Rectal smooth muscle tissue (tissue), 1 donor: ENCODE results near the gene SYS1.

Experiments
- H3K27ac ChIP-seq: one replicate; pipeline ENCODE4 v1.7.0; 2013; ENCODE audit warnings: low read depth, low read length, inconsistent platforms
- H3K27me3 ChIP-seq: one replicate; pipeline ENCODE4 v1.7.0; 2013; ENCODE audit warnings: low read length; ENCODE audit not compliant: control insufficient read depth, insufficient read depth
- H3K36me3 ChIP-seq: one replicate; pipeline ENCODE4 v1.7.0; 2013; ENCODE audit warnings: low read length; ENCODE audit not compliant: control insufficient read depth, insufficient read depth
- H3K4me1 ChIP-seq: one replicate; pipeline ENCODE4 v1.7.0; 2013; ENCODE audit warnings: low read length; ENCODE audit not compliant: control insufficient read depth, insufficient read depth
- H3K4me3 ChIP-seq: one replicate; pipeline ENCODE4 v1.7.0; 2013; ENCODE audit warnings: low read length
- H3K9ac ChIP-seq: one replicate; pipeline ENCODE4 v1.7.0; 2013; ENCODE audit warnings: low read length

The SYS1 gene

DNA sequence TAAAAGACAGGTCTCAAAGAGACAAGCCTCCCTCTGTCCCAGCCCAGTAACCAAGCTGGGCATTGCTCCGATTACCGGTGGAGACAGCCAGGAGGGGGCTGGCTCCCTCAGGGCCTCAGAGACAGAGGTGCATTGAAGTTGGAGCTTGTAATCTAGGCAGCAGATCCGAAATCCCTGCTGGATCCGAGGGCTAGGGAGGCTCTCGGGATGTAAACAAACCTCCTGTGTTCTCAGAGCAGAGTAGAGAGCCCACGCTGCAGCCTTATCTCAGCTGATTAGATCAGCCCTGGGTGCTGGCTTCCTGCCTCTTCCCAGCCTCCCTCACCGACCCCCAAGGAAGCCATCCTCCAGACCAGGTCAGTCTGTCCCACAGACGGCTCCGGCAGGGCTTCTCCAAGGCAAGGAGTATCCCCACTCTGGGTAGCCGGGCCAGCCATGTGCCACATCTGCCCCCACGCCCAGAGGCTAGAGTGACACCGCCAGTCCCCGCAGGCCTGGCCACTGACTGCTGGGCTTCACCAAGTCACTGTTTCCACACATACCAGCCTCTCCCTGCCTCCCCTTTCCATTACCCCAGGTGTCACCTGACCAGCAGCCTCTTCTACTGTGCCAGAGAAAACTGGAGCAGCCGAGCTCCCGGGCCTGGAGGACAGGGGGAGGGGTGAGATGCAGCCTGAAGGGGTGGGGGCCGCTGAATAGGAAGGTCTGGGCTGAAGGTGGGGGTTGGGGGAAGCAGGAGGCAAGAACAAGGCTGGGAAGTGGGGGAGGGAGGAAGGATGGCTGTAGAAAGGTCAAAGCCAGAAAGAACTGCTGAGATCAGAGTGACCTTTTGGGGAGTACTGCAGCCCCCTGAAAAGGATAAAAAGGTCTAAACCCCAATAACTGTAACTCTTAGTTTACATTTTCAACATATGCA lies 20.8 kb upstream of the SYS1 start:
- Histone ChIP-seq H3K36me3 (no peaks in the 10 kb centered on the region), H3K9ac (no peak overlapping the region), H3K4me3 (peak overlapping the region; percentile 51), H3K27ac (peak overlapping the region; percentile 96), H3K4me1 (peaks cover 72% of the 10 kb centered on the region), H3K27me3 (no peaks in the 10 kb centered on the region)

DNA sequence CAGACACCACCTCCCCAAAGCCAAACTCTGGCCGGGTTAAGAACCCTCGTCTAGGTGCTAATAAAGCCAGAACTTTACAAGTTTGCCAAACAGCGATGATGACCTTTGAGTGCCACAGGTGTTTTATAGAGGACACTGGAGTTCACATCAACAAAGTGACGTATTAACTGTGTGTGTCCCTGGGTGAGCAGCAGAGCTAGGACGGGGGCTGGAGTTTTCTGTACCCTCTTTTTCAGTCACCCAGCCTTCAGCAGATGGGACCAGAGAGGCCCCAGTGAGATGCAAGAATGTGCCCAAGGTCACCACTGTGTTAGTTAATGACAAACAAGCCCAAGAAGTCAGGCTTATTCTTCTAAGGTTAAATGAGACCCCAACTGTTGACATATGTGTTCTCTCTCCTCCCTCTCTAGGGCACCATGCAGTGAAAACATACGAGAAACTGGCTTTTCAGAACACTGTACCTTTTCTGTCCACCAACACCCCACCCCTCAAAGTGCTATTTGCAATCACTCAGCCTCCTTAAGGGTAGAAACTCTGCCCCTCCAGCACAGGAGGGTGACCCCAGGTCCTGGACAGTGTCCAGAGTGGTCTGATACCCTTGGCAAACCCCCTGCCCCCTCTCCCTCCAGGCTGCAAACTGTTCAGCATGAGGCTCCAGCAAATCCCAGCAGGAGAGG lies 20.0 kb upstream of the SYS1 start:
- Histone ChIP-seq H3K4me1 (peaks cover 64% of the 10 kb centered on the region), H3K4me3 (peak overlapping the region; percentile 79), H3K36me3 (no peaks in the 10 kb centered on the region), H3K9ac (peak overlapping the region; percentile 5), H3K27ac (peak overlapping the region; percentile 96), H3K27me3 (no peaks in the 10 kb centered on the region)

DNA sequence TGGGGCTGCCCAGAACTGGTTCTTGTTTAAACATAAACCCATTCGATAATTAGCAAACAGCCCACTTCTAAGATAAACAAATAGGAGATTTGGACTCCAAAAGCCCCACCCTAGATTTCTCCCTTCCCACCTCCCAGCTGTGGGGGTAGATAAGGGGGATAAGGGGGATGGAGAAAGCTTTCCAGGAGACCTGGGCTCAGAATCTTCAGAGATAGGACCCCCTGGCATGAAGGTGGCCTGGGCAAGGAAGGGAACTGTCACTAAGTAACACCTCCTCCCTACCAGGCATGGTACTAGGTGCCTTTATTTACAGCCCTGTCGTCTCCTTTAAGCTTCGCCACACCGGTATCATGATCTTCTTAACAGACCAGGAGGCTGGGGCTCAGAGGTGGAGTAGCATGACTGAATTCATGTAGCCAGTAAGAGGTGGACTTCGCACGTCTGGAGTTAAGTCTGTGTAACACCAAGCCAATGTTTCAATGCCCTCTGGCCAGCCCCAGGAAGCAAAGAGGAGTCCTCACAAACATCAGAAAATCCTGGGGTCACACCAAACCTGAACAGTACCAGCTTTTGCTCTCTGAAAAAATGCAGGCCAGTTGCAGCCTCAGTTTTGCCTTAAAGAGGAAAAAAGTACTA lies 19.3 kb upstream of the SYS1 start:
- no peaks in the 10 kb centered on the region for H3K27me3 ChIP-seq
- H3K36me3 ChIP-seq = no peaks in the 10 kb centered on the region
- H3K4me1 ChIP-seq = peaks cover 59% of the 10 kb centered on the region
- no peak overlapping the region for H3K9ac ChIP-seq
- H3K4me3 ChIP-seq = peak overlapping the region; percentile 79
- peak overlapping the region; percentile 96 for H3K27ac ChIP-seq

- peaks cover 52% of the 10 kb centered on the region for H3K4me1 ChIP-seq
- no peaks in the 10 kb centered on the region for H3K36me3 ChIP-seq
- no peaks in the 10 kb centered on the region for H3K27me3 ChIP-seq
- H3K4me3 ChIP-seq = peak overlapping the region; percentile 79
- no peak overlapping the region for H3K9ac ChIP-seq
- peak overlapping the region; percentile 96 for H3K27ac ChIP-seq
Observed at GRCh38 chr20:45344168-45344860, 18.6 kb upstream of the SYS1 start.

DNA sequence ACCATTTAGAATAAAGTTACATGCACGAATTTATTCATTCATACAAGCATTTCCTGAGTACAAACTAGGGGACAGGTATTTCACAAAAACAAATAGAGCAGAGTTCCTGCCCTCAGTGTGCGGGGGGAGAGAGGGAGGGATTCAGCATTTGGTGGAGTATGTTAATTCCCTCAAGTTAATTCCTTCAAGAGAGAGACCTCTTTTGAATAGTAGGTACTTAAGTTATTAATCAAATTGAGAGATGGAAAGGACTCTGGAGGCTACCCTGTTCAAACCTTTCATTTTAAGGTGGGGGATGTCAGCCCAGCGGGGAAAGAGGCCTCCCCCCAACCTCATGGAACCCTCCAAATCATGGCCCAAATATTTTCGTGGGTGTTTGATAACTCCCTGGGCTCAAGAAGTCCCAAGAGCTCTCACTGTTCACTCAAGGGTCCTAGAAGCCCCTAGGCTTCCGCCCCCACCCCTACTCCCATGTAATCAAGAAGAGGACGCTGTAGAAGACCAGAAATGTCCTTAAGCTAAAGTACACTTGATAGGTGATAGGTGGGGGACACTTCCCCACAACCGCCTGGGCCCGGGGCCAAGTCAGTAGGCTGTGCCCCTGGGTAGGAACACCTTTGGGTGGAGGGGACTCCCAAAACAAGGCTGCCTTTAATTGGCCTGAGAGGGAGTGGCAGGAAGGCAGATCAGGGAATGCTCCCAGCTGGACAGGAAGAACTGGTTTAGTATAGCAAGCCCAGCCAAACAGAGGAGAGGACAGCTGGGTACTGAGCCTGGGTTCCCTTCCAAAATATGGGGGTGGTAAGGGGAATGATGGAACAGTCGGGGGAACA lies 17.6 kb upstream of the SYS1 start:
- Histone ChIP-seq H3K27me3 (no peaks in the 10 kb centered on the region), H3K36me3 (no peaks in the 10 kb centered on the region), H3K4me1 (peaks cover 46% of the 10 kb centered on the region), H3K4me3 (peak overlapping the region; percentile 79), H3K27ac (peak overlapping the region; percentile 96), H3K9ac (no peak overlapping the region)

GRCh38 chr20:45346291-45346718 lies 16.7 kb upstream of the SYS1 start:
- no peaks in the 10 kb centered on the region for H3K36me3 ChIP-seq
- peak overlapping the region; percentile 79 for H3K4me3 ChIP-seq
- H3K4me1 ChIP-seq = peaks cover 43% of the 10 kb centered on the region
- no peak overlapping the region for H3K9ac ChIP-seq
- no peaks in the 10 kb centered on the region for H3K27me3 ChIP-seq
- H3K27ac ChIP-seq = peak overlapping the region; percentile 96

DNA sequence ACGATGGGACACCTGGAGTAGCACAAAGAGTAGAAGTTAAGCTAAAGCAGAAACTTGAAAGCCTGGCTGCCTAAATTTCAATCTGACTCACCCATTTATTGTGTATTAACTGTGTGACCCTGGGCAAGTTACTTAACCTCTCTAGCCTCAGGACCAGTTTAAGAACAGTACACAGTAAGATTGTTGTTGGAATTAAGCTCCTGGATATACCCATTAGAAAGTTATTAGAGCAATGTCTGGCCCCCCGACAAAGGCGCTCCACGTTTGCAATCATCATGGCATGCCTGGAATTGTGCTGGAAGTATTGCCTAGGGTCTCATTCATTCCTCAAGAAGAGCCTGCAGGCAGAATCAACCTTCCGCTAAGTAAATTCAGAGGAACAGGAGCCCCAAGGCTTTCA lies 16.1 kb upstream of the SYS1 start:
- no peaks in the 10 kb centered on the region for H3K36me3 ChIP-seq
- H3K27ac ChIP-seq = peak overlapping the region; percentile 96
- H3K4me1 ChIP-seq = peaks cover 38% of the 10 kb centered on the region
- H3K9ac ChIP-seq = peak overlapping the region; percentile 82
- no peaks in the 10 kb centered on the region for H3K27me3 ChIP-seq
- H3K4me3 ChIP-seq = peak overlapping the region; percentile 79

DNA sequence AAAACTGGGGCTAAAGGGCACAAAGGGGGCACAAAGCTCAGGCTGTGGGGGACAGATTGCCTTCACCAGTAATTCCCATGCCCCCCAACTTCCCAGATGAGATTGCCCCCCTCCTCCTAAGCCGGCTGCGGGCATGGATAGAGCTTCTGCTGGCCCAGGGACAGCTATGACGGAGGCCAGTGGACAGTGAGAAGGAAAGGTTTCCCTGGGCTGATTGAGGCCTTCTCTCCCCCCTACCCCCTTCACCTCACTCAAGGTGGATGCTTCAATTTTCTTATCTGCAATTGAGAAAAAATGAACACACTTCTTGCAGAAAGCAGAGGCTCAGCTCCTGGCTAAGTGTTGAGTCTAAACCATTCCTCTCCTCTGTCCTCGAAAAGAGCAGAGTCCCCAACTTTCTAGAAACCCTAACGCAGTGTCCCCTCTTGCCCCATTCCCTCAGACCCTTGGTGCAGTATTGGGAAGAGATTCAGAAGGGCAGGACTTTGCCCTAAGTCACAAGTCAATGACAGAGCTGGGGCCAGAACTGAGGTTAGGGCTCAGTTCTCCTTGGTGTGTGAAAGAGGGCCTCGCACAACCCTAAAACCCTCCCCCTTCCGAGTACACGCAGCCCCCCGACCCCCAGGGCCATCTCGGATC lies 15.5 kb upstream of the SYS1 start:
- H3K27ac ChIP-seq = peak overlapping the region; percentile 96

GRCh38 chr20:45347936-45348778 lies 14.8 kb upstream of the SYS1 start, which contains the start of gene SDC4:
TSS of gene SDC4 (minus strand) at chr20:45348424. CDS start at chr20:45348384, 40 bp downstream.
- Histone ChIP-seq H3K27ac (peak within 1 kb of the TSS; percentile 96), H3K9ac (peak within 1 kb of the TSS; percentile 82), H3K4me1 (peaks cover 29% of the 10 kb centered on the region), H3K27me3 (no peaks in the 10 kb centered on the region), H3K36me3 (no peaks in the 10 kb centered on the region), H3K4me3 (peak within 1 kb of the TSS; percentile 79)

More for the DNA sequence above, 15.5 kb upstream of the SYS1 start:
- Histone ChIP-seq H3K9ac (peak overlapping the region; percentile 82), H3K4me3 (peak overlapping the region; percentile 79), H3K4me1 (peaks cover 33% of the 10 kb centered on the region), H3K36me3 (no peaks in the 10 kb centered on the region), H3K27me3 (no peaks in the 10 kb centered on the region)

- no peaks in the 10 kb centered on the region for H3K27me3 ChIP-seq
- no peak overlapping the region for H3K4me3 ChIP-seq
- no peak overlapping the region for H3K9ac ChIP-seq
- H3K27ac ChIP-seq = no peak overlapping the region
- H3K4me1 ChIP-seq = peaks cover 18% of the 10 kb centered on the region
- no peaks in the 10 kb centered on the region for H3K36me3 ChIP-seq
Observed at GRCh38 chr20:45350217-45350616, 12.7 kb upstream of the SYS1 start.
